ENCODE data around the gene FGF12.

GRCh38 chr3:192186498-192186897 lies 540.8 kb downstream of the FGF12 start:
- TF ChIP-seq CTCF (IDR thresholded peaks at IDR 0.05) (no peak), POLR2A (IDR thresholded peaks at IDR 0.05) (no peak)
